BJ (cell line): ENCODE results near the gene NID1. TPM values are rescaled to one million over a fixed set of nuclear protein-coding genes. Genes with fewer than 3 reads are reported as not detected.

Source experiments
- CTCF ChIA-PET: fragments of 350-600 bp; formaldehyde crosslinking; extraction: SDS; loops from one replicate; lab custom pipeline; 2021; ENCODE audit warnings: antibody characterized with exemption, inconsistent platforms; lab: Yijun Ruan, JAX
- POLR2A ChIA-PET: fragments of 300-600 bp; sonication (Branson Sonifier 250); formaldehyde crosslinking; extraction: SDS; loops from one replicate; lab custom pipeline; 2021; ENCODE audit warnings: antibody characterized with exemption; lab: Charles Lee
- DNase-seq: peaks from one replicate; pipeline ENCODE4 v3.0.0-alpha.2; 2011; ENCODE audit warnings: low read depth
- H3K27me3 ChIP-seq: 2 replicates; pipeline ENCODE4 v1.6.0; 2011; ENCODE audit warnings: low read length; ENCODE audit not compliant: control insufficient read depth, insufficient read depth
- H3K36me3 ChIP-seq: 2 replicates; pipeline ENCODE4 v1.5.1; 2011; ENCODE audit warnings: low read length; ENCODE audit not compliant: control insufficient read depth, insufficient read depth
- H3K4me3 ChIP-seq: 2 replicates; pipeline ENCODE4 v1.5.1; 2011; ENCODE audit warnings: low read depth, mild to moderate bottlenecking, control low read depth, low read length
- CTCF ChIP-seq: IDR thresholded peaks from 2 replicates; pipeline ENCODE4 v1.5.1; 2011; ENCODE audit warnings: low read depth, mild to moderate bottlenecking, control low read depth, inconsistent platforms, low read length, moderate library complexity; ENCODE audit not compliant: insufficient read depth
- polyA plus RNA-seq: library from polyadenylated mRNA; depleted of rRNA; stranded (reverse); fragments of >200 nt; gene quantifications from 2 replicates; pipeline ENCODE4 v1.2.3, GENCODE V29; 2011

The NID1 gene
- polyA plus RNA-seq, 1 experiment: 182 TPM

GRCh38 chr1:236018885-236019453 is 45.9 kb downstream of the NID1 start:
- ChIA-PET POLR2A (no interaction called here), CTCF (interaction anchor here (1.5 to 2.0 kb wide), 3 partner anchors 10 to 47 kb away, joined by 4 to 6 read pairs (median 5); no protein-coding TSS in a partner anchor)
- TF ChIP-seq CTCF: no peak
- H3K4me3 ChIP-seq: no peak overlapping the region
- H3K27me3 ChIP-seq: no peaks in the 10 kb centered on the region
- peak; percentile 63 for DNase-seq
- peaks cover 9% of the 10 kb centered on the region for H3K36me3 ChIP-seq

GRCh38 chr1:236016782-236017400 is 48.0 kb downstream of the NID1 start:
- peaks cover 13% of the 10 kb centered on the region for H3K36me3 ChIP-seq
- TF ChIP-seq CTCF: no peak
- CTCF ChIA-PET: interaction anchor here (0.6 to 1.0 kb wide), 2 partner anchors 16 to 47 kb away, joined by 3 read pairs; no protein-coding TSS in a partner anchor
- POLR2A ChIA-PET: interaction anchor here (0.6 kb wide), 2 partner anchors 28 to 46 kb away, joined by 3 read pairs; no protein-coding TSS in a partner anchor
- no peak for DNase-seq
- H3K4me3 ChIP-seq: no peak overlapping the region
- H3K27me3 ChIP-seq: no peaks in the 10 kb centered on the region

GRCh38 chr1:236016083-236016482 is 48.8 kb downstream of the NID1 start:
- Histone ChIP-seq H3K4me3 (no peak overlapping the region), H3K27me3 (no peaks in the 10 kb centered on the region), H3K36me3 (peaks cover 16% of the 10 kb centered on the region)
- ChIA-PET POLR2A (no interaction called here), CTCF (no interaction called here)
- DNase-seq: no peak
- no peak for TF ChIP-seq CTCF

- DNase-seq: no peak
- Histone ChIP-seq H3K27me3 (no peaks in the 10 kb centered on the region), H3K4me3 (no peak overlapping the region), H3K36me3 (peaks cover 13% of the 10 kb centered on the region)
- ChIA-PET POLR2A (no interaction called here), CTCF (no interaction called here)
- TF ChIP-seq CTCF: no peak
Observed at GRCh38 chr1:236015539-236015938, 49.4 kb downstream of the NID1 start.

GRCh38 chr1:236013330-236013729 is 51.6 kb downstream of the NID1 start:
- CTCF ChIA-PET: interaction anchor here (1.3 kb wide), 1 partner anchor 17 kb away, joined by 4 read pairs; no protein-coding TSS in a partner anchor
- DNase-seq: no peak
- POLR2A ChIA-PET: no interaction called here
- H3K36me3 ChIP-seq: peaks cover 13% of the 10 kb centered on the region
- TF ChIP-seq CTCF: no peak
- no peak overlapping the region for H3K4me3 ChIP-seq
- no peaks in the 10 kb centered on the region for H3K27me3 ChIP-seq
